Trophoblast cell (in vitro differentiated cells and primary cell): ENCODE results near the gene ARHGEF3.

Experiments used
- DNase-seq, 2 donors: peaks; one replicate each; pipeline ENCODE4 v3.0.0-alpha.2; 2016
- H2AFZ ChIP-seq: 2 replicates; pipeline ENCODE4 v1.6.1; 2013; ENCODE audit warnings: low read length, moderate library complexity, mild to moderate bottlenecking; ENCODE audit not compliant: insufficient read depth, poor library complexity
- H2AK5ac ChIP-seq: 2 replicates; pipeline ENCODE4 v1.6.1; 2013; ENCODE audit warnings: mild to moderate bottlenecking, low read length
- H2BK120ac ChIP-seq: 2 replicates; pipeline ENCODE4 v1.6.1; 2013; ENCODE audit warnings: low read length, mild to moderate bottlenecking, moderate library complexity; ENCODE audit not compliant: insufficient read depth, poor library complexity
- H2BK12ac ChIP-seq: 2 replicates; pipeline ENCODE4 v1.6.1; 2013; ENCODE audit warnings: mild to moderate bottlenecking, low read length, moderate library complexity
- H2BK5ac ChIP-seq: 2 replicates; pipeline ENCODE4 v1.6.1; 2013; ENCODE audit warnings: low read length, low read depth, moderate library complexity, mild to moderate bottlenecking; ENCODE audit not compliant: poor library complexity
- H3K14ac ChIP-seq: 2 replicates; pipeline ENCODE4 v1.6.1; 2013; ENCODE audit warnings: mild to moderate bottlenecking, low read length
- H3K18ac ChIP-seq: 2 replicates; pipeline ENCODE4 v1.6.1; 2013; ENCODE audit warnings: mild to moderate bottlenecking, low read length
- H3K23ac ChIP-seq: 2 replicates; pipeline ENCODE4 v1.6.1; 2013; ENCODE audit warnings: low read length
- H3K27ac ChIP-seq: 2 replicates; pipeline ENCODE4 v1.5.1; 2013; ENCODE audit warnings: low read depth, mild to moderate bottlenecking, inconsistent platforms, low read length, moderate library complexity
- H3K27me3 ChIP-seq: 2 replicates; pipeline ENCODE4 v1.6.1; 2013; ENCODE audit warnings: inconsistent platforms, mild to moderate bottlenecking, low read length, moderate library complexity; ENCODE audit not compliant: insufficient read depth
- H3K36me3 ChIP-seq, 2 experiments: 1 replicate in 1 of 2; 2 replicates in 1 of 2; pipeline ENCODE4 v1.6.1; 2013; ENCODE audit warnings: low read length in 2 of 2, mild to moderate bottlenecking in 2 of 2, moderate library complexity in 1 of 2; ENCODE audit not compliant: insufficient read depth in 2 of 2, control insufficient read depth in 1 of 2
- H3K4ac ChIP-seq: 2 replicates; pipeline ENCODE4 v1.6.1; 2013; ENCODE audit warnings: low read depth, mild to moderate bottlenecking, low read length, moderate library complexity
- H3K4me1 ChIP-seq, 2 experiments: 1 replicate in 1 of 2; 2 replicates in 1 of 2; pipeline ENCODE4 v1.6.1; 2013; ENCODE audit warnings: low read length in 2 of 2, mild to moderate bottlenecking in 2 of 2, moderate library complexity in 1 of 2; ENCODE audit not compliant: insufficient read depth in 2 of 2, control insufficient read depth in 1 of 2
- H3K4me2 ChIP-seq: 2 replicates; pipeline ENCODE4 v1.6.1; 2013; ENCODE audit warnings: inconsistent platforms, mild to moderate bottlenecking, low read length, moderate library complexity
- H3K4me3 ChIP-seq: 2 replicates; pipeline ENCODE4 v1.5.1; 2013; ENCODE audit warnings: mild to moderate bottlenecking, low read depth, low read length, inconsistent platforms
- H3K79me1 ChIP-seq: one replicate; pipeline ENCODE4 v1.6.1; 2013; ENCODE audit warnings: low read length
- H3K79me2 ChIP-seq: 2 replicates; pipeline ENCODE4 v1.6.1; 2013; ENCODE audit warnings: low read length, mild to moderate bottlenecking; ENCODE audit not compliant: control insufficient read depth, insufficient read depth, poor library complexity
- H3K9ac ChIP-seq: 2 replicates; pipeline ENCODE4 v1.6.1; 2013; ENCODE audit warnings: mild to moderate bottlenecking, low read length
- H3K9me3 ChIP-seq: 2 replicates; pipeline ENCODE4 v1.6.1; 2013; ENCODE audit warnings: low read depth, mild to moderate bottlenecking, control low read depth, inconsistent platforms, low read length; ENCODE audit not compliant: insufficient read depth
- H4K12ac ChIP-seq: 2 replicates; pipeline ENCODE4 v1.6.1; 2013; ENCODE audit warnings: low read depth, mild to moderate bottlenecking, low read length, moderate library complexity
- H4K8ac ChIP-seq: 2 replicates; pipeline ENCODE4 v1.6.1; 2013; ENCODE audit warnings: low read depth, mild to moderate bottlenecking, low read length, moderate library complexity
- H4K91ac ChIP-seq: one replicate; pipeline ENCODE4 v1.6.1; 2013; ENCODE audit warnings: low read depth, mild to moderate bottlenecking, low read length, moderate library complexity
- WGBS: extraction: QIAGEN DNeasy Blood & Tissue Kit; methylation state at CpG from one replicate; pipeline ENCODE4 v1.1.7; 2013; ENCODE audit warnings: missing lambda C conversion rate; ENCODE audit not compliant: insufficient read length, insufficient coverage; ENCODE audit errors: extremely low coverage; 5-methylcytosine and 5-hydroxymethylcytosine counted together

ARHGEF3 gene

GRCh38 chr3:56776556-56776950 lies 25.2 kb downstream of the ARHGEF3 start:
- Histone ChIP-seq H2AFZ (no peak overlapping the region), H3K79me1 (no peaks in the 10 kb centered on the region), H4K91ac (no peak overlapping the region), H2BK120ac (no peak overlapping the region), H2AK5ac (no peak overlapping the region), H3K9ac (no peak overlapping the region), H4K12ac (no peak overlapping the region), H3K4ac (no peak overlapping the region), H3K27me3 (no peaks in the 10 kb centered on the region), H3K18ac (no peak overlapping the region), H2BK12ac (no peak overlapping the region), H3K36me3 (peaks cover 0 to 3% of the 10 kb centered on the region in 2 experiments), H3K23ac (no peak overlapping the region), H4K8ac (no peak overlapping the region), H3K4me3 (no peak overlapping the region), H3K4me1 (no peaks in the 10 kb centered on the region), H3K79me2 (no peaks in the 10 kb centered on the region), H3K27ac (no peak overlapping the region), H2BK5ac (no peak overlapping the region), H3K14ac (no peak overlapping the region), H3K4me2 (no peak overlapping the region), H3K9me3 (no peaks in the 10 kb centered on the region)
- WGBS, result no CpG with 5 or more reads among the region's 3 CpGs
- DNase-seq, result peak in 1 of 2 donors; percentile 53

GRCh38 chr3:56775838-56776555 lies 25.8 kb downstream of the ARHGEF3 start:
- H3K4me2 ChIP-seq, result no peak overlapping the region
- H2AFZ ChIP-seq, result no peak overlapping the region
- H3K14ac ChIP-seq, result no peak overlapping the region
- no peak overlapping the region for H3K27ac ChIP-seq
- no peak overlapping the region for H3K23ac ChIP-seq
- H3K18ac ChIP-seq, result no peak overlapping the region
- H3K4me3 ChIP-seq, result no peak overlapping the region
- H3K36me3 ChIP-seq, result peaks cover 0 to 3% of the 10 kb centered on the region in 2 experiments
- no peaks in the 10 kb centered on the region for H3K79me1 ChIP-seq
- no peak overlapping the region for H4K12ac ChIP-seq
- no peaks in the 10 kb centered on the region for H3K79me2 ChIP-seq
- no peak overlapping the region for H4K8ac ChIP-seq
- no peak for DNase-seq
- H3K4ac ChIP-seq, result no peak overlapping the region
- no peak overlapping the region for H3K9ac ChIP-seq
- no peaks in the 10 kb centered on the region for H3K4me1 ChIP-seq
- no peaks in the 10 kb centered on the region for H3K27me3 ChIP-seq
- H3K9me3 ChIP-seq, result no peaks in the 10 kb centered on the region
- H2BK5ac ChIP-seq, result no peak overlapping the region
- no peak overlapping the region for H2BK12ac ChIP-seq
- no CpG with 5 or more reads among the region's 8 CpGs for WGBS
- no peak overlapping the region for H2AK5ac ChIP-seq
- H4K91ac ChIP-seq, result no peak overlapping the region
- no peak overlapping the region for H2BK120ac ChIP-seq

GRCh38 chr3:56775445-56775837 lies 26.3 kb downstream of the ARHGEF3 start:
- Histone ChIP-seq H3K4me1 (no peaks in the 10 kb centered on the region), H3K79me1 (no peaks in the 10 kb centered on the region), H3K27me3 (no peaks in the 10 kb centered on the region), H2BK120ac (no peak overlapping the region), H3K18ac (no peak overlapping the region), H3K79me2 (no peaks in the 10 kb centered on the region), H3K4me3 (no peak overlapping the region), H3K9ac (no peak overlapping the region), H3K4ac (no peak overlapping the region), H4K12ac (no peak overlapping the region), H2AFZ (no peak overlapping the region), H3K9me3 (no peaks in the 10 kb centered on the region), H3K14ac (no peak overlapping the region), H3K27ac (no peak overlapping the region), H3K36me3 (peaks cover 0 to 3% of the 10 kb centered on the region in 2 experiments), H2BK12ac (no peak overlapping the region), H2AK5ac (no peak overlapping the region), H2BK5ac (no peak overlapping the region), H4K8ac (no peak overlapping the region), H3K23ac (no peak overlapping the region), H4K91ac (no peak overlapping the region), H3K4me2 (no peak overlapping the region)
- WGBS, result no CpG with 5 or more reads among the region's 7 CpGs
- DNase-seq, result no peak

GRCh38 chr3:56773986-56774385 lies 27.8 kb downstream of the ARHGEF3 start:
- Histone ChIP-seq H3K18ac (no peak overlapping the region), H4K8ac (no peak overlapping the region), H2BK12ac (no peak overlapping the region), H2BK120ac (no peak overlapping the region), H4K12ac (no peak overlapping the region), H2BK5ac (no peak overlapping the region), H2AK5ac (no peak overlapping the region), H3K27ac (no peak overlapping the region), H2AFZ (no peak overlapping the region), H3K4ac (no peak overlapping the region), H3K4me1 (no peaks in the 10 kb centered on the region), H3K14ac (no peak overlapping the region), H4K91ac (no peak overlapping the region), H3K27me3 (no peaks in the 10 kb centered on the region), H3K36me3 (peaks cover 0 to 3% of the 10 kb centered on the region in 2 experiments), H3K9ac (no peak overlapping the region), H3K79me2 (no peaks in the 10 kb centered on the region), H3K4me3 (peak overlapping the region; percentile 20), H3K9me3 (no peaks in the 10 kb centered on the region), H3K23ac (no peak overlapping the region), H3K79me1 (no peaks in the 10 kb centered on the region), H3K4me2 (no peak overlapping the region)
- no peak for DNase-seq
